Measurements from ENCODE around the gene KCNV2. TPM values are rescaled to one million over a fixed set of nuclear protein-coding genes. Genes with fewer than 3 reads are reported as not detected.

KCNV2 gene
- total RNA-seq, 6 experiments from 2014 or later = not detected

GRCh38 chr9:2729721-2730120 is 12.4 kb downstream of the KCNV2 start:
- 60% methylated on average over 3 of the region's 3 CpGs for WGBS (ENCODE audit: insufficient coverage, low coverage, low lambda C conversion rate, missing lambda C conversion rate)
- no peak for TF ChIP-seq POLR2A (IDR thresholded peaks at IDR 0.05)
- TF ChIP-seq, protein P1, sequence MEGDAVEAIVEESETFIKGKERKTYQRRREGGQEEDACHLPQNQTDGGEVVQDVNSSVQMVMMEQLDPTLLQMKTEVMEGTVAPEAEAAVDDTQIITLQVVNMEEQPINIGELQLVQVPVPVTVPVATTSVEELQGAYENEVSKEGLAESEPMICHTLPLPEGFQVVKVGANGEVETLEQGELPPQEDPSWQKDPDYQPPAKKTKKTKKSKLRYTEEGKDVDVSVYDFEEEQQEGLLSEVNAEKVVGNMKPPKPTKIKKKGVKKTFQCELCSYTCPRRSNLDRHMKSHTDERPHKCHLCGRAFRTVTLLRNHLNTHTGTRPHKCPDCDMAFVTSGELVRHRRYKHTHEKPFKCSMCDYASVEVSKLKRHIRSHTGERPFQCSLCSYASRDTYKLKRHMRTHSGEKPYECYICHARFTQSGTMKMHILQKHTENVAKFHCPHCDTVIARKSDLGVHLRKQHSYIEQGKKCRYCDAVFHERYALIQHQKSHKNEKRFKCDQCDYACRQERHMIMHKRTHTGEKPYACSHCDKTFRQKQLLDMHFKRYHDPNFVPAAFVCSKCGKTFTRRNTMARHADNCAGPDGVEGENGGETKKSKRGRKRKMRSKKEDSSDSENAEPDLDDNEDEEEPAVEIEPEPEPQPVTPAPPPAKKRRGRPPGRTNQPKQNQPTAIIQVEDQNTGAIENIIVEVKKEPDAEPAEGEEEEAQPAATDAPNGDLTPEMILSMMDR (IDR thresholded peaks at IDR 0.05) = no peak
- ATAC-seq (no peak), DNase-seq (no peak)
- Histone ChIP-seq H3K4me3 (no peak overlapping the region), H3K4me1 (peaks cover 0 to 10% (median 1%) of the 10 kb centered on the region in 4 donors), H3K36me3 (no peaks in the 10 kb centered on the region), H3K27ac (no peak overlapping the region), H3K9me3 (no peaks in the 10 kb centered on the region), H3K27me3 (no peaks in the 10 kb centered on the region)
- intact Hi-C loops (cut with DNase I) = no loop called here

DNA sequence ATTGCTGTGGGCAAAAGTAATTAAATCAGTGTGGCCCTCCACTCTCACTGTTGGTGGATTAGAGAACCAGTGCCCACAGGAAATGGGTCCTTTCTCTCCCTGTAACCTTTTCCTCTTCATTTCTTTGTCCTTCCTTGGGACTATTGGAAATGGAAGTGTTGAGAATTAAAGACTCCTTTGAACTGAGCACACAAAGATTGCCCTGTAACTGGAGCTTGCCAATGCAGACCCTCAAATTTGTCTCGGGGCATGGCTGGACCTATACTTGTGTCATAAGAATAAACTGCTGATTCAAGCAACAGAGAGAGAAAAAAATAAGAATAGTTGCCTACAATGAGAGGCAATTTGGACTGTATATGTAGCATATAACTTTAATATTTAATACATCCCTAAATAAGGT is 13.7 kb downstream of the KCNV2 start:
- ATAC-seq = no peak
- no peak overlapping the region for H3K4me3 ChIP-seq
- WGBS (ENCODE audit: insufficient coverage, low coverage, low lambda C conversion rate, missing lambda C conversion rate) = 93% methylated on average over 1 of the region's 1 CpG
- no peaks in the 10 kb centered on the region for H3K9me3 ChIP-seq
- H3K27ac ChIP-seq = no peak overlapping the region
- intact Hi-C loops (cut with DNase I) = no loop called here
- TF ChIP-seq, protein P1 (IDR thresholded peaks at IDR 0.05) = no peak
- no peak for TF ChIP-seq POLR2A (IDR thresholded peaks at IDR 0.05)
- no peaks in the 10 kb centered on the region for H3K36me3 ChIP-seq
- H3K4me1 ChIP-seq = peaks cover 0 to 10% (median 1%) of the 10 kb centered on the region in 4 donors
- DNase-seq = no peak
- no peaks in the 10 kb centered on the region for H3K27me3 ChIP-seq

DNA sequence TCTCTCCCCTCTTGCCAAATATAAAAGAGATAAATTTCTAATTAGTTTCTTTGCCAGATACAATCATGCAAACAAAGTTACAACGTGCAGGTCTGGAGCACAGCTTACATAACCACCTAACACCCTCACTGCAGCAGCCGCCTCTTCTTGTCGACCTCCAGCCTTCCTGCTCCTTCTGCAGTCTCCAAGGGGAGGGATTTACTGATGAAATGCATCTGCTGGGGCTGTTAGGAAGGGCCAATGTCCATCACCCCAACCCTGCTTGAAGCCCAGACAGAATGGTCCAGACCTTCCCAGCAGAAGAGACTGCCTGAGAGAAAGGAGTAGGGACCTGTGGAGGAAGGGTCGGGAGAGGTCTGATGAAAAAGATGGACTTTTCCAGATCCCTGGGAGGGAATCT is 15.2 kb downstream of the KCNV2 start:
- H3K4me1 ChIP-seq = peaks cover 0 to 9% (median 1%) of the 10 kb centered on the region in 4 donors
- DNase-seq (no peak), ATAC-seq (no peak)
- intact Hi-C loops (cut with DNase I) = no loop called here
- 64% methylated on average over 4 of the region's 4 CpGs for WGBS (ENCODE audit: insufficient coverage, low coverage, low lambda C conversion rate, missing lambda C conversion rate)
- TF ChIP-seq, protein P1 (IDR thresholded peaks at IDR 0.05) = no peak
- no peak for TF ChIP-seq POLR2A (IDR thresholded peaks at IDR 0.05)
- no peak overlapping the region for H3K4me3 ChIP-seq
- no peak overlapping the region for H3K27ac ChIP-seq
- no peaks in the 10 kb centered on the region for H3K9me3 ChIP-seq
- no peaks in the 10 kb centered on the region for H3K27me3 ChIP-seq
- H3K36me3 ChIP-seq = no peaks in the 10 kb centered on the region

DNA sequence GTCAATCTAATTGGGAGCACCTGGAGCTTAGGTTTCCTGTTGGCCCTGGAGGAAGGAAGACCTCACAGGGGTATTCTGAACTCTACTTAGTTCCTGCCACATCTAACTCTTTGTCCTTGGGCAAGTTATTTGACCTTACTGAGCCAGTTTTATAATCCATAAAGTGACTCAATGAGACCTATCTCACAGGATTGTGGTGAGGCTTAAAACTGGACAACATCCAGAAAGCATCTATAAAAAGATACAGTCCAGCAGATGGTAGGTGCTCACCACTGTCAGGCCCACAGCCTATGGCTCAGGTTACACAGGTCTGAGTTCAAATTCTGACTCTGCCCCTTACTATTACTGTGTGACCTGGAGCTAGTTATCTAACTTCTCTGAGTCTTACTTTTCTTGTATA is 23.3 kb downstream of the KCNV2 start:
- TF ChIP-seq, protein P1 (IDR thresholded peaks at IDR 0.05) = no peak
- TF ChIP-seq POLR2A (IDR thresholded peaks at IDR 0.05) = no peak
- ATAC-seq = no peak

More for the DNA sequence above, 23.3 kb downstream of the KCNV2 start:
- Histone ChIP-seq H3K9me3 (no peaks in the 10 kb centered on the region), H3K27ac (no peak overlapping the region), H3K27me3 (no peaks in the 10 kb centered on the region), H3K4me1 (no peaks in the 10 kb centered on the region), H3K4me3 (no peak overlapping the region), H3K36me3 (no peaks in the 10 kb centered on the region)
- DNase-seq = no peak
- intact Hi-C loops (cut with DNase I) = no loop called here
